ENCODE results near the gene MAX.

DNA sequence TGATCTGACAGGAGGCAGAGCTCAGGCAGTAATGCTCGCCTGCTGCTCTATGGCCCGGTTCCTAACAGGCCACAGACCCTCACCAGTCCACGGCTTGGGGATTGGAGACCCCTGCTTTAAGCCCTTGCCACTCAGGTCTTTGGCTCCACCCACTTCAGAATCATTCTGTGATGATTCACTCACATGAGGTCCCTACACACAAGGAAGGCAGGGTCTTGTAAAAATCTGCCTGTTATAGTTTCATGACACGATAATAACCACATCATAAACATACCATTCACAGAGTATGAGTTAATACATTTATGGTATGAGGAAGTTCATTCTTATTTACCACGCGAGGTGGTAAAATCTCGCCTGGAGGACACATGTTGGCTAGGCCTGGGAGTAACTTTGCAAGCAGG is 29.0 kb upstream of the MAX start:
- TF ChIP-seq EP300 (conservative IDR thresholded peaks at IDR 0.05; ENCODE audit: poor library complexity, severe bottlenecking): no peak
- TF ChIP-seq, protein P1, sequence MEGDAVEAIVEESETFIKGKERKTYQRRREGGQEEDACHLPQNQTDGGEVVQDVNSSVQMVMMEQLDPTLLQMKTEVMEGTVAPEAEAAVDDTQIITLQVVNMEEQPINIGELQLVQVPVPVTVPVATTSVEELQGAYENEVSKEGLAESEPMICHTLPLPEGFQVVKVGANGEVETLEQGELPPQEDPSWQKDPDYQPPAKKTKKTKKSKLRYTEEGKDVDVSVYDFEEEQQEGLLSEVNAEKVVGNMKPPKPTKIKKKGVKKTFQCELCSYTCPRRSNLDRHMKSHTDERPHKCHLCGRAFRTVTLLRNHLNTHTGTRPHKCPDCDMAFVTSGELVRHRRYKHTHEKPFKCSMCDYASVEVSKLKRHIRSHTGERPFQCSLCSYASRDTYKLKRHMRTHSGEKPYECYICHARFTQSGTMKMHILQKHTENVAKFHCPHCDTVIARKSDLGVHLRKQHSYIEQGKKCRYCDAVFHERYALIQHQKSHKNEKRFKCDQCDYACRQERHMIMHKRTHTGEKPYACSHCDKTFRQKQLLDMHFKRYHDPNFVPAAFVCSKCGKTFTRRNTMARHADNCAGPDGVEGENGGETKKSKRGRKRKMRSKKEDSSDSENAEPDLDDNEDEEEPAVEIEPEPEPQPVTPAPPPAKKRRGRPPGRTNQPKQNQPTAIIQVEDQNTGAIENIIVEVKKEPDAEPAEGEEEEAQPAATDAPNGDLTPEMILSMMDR (IDR thresholded peaks at IDR 0.05; ENCODE audit: poor library complexity, severe bottlenecking): no peak
- no peak for TF ChIP-seq EZH2 (IDR thresholded peaks at IDR 0.05; ENCODE audit: borderline replicate concordance, insufficient read depth, low read length, poor library complexity, severe bottlenecking)
- no peak for TF ChIP-seq SMC3 (conservative IDR thresholded peaks at IDR 0.05; ENCODE audit: poor library complexity)
- TF ChIP-seq REST (IDR thresholded peaks at IDR 0.05; ENCODE audit: borderline replicate concordance): no peak
